Measurements from ENCODE around the gene SCAPER. TPM values are rescaled to one million over a fixed set of nuclear protein-coding genes. Genes with fewer than 3 reads are reported as not detected.

Gene SCAPER
- total and polyA plus RNA-seq, 2 of the 4 experiments (the other 2 are of a cell fraction) = 2.9 to 9.7 TPM

DNA sequence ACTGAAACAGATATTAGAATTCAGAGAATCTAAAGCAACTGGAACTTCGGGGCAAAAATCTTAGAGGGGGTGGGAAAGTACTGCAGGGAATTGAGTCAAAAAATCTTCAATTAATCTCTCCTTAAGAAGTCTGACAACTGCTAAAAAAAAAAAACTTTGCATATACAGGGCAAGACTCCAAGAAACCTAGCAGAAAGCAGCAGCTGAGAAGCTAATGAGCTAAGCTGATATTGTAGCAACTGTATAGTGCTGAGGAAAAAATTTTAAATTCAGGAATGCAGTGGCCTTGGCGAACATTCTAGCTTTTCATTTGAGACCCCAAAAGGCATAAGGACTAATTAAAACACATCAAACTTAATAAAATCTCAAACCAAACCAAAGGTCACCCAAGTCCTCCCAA lies 113.6 kb downstream of the SCAPER start:
- Histone ChIP-seq H3K18ac (ENCODE audit: low read depth, low read length) (no peak overlapping the region), H2BK15ac (ENCODE audit: low read depth, low read length) (no peak overlapping the region), H4K8ac (ENCODE audit: low read depth in 2 of 2, low read length in 2 of 2) (no peak overlapping the region), H3K56ac (ENCODE audit: extremely low read depth, insufficient read depth, low read length) (no peak overlapping the region), H2AFZ (replicated peaks; ENCODE audit: low read length, poor library complexity) (no peak overlapping the region), H3K4ac (ENCODE audit: low read depth, low read length) (no peak overlapping the region), H3K9me1 (ENCODE audit: insufficient read depth, low read length) (no peaks in the 10 kb centered on the region), H3K23ac (ENCODE audit: low read depth, low read length) (no peak overlapping the region), H2BK20ac (ENCODE audit: low read depth, low read length) (no peak overlapping the region), H3K4me3 (ENCODE audit: insufficient read depth, low read depth, low read length) (no peak overlapping the region), H2BK120ac (ENCODE audit: low read depth, low read length) (no peak overlapping the region), H4K5ac (ENCODE audit: low read depth, low read length) (no peak overlapping the region), H4K20me1 (ENCODE audit: insufficient read depth, low read length) (no peaks in the 10 kb centered on the region; the same call in 1 of the 2 replicates), H2AK9ac (replicated peaks; ENCODE audit: low read depth, low read length, poor library complexity) (no peak overlapping the region), H2BK5ac (ENCODE audit: low read depth, low read length, poor library complexity, severe bottlenecking) (no peak overlapping the region), H3K4me1 (ENCODE audit: control insufficient read depth, insufficient read depth, low read length) (no peaks in the 10 kb centered on the region), H3K36me3 (ENCODE audit: control insufficient read depth, insufficient read depth, low read length) (peaks cover 4% of the 10 kb centered on the region; the same call in 1 of the 2 replicates), H3K79me1 (ENCODE audit: low read depth in 1 of 2, low read length in 2 of 2) (no peaks in the 10 kb centered on the region), H3K14ac (replicated peaks; ENCODE audit: low read depth, low read length) (no peak overlapping the region), H3K27ac (ENCODE audit: insufficient read depth, low read length) (no peak overlapping the region), H2AK5ac (ENCODE audit: low read depth, low read length) (no peak overlapping the region), H3K9ac (ENCODE audit: low read depth, low read length) (no peak overlapping the region), H3K4me2 (ENCODE audit: low read depth, low read length) (no peak overlapping the region), H3K27me3 (ENCODE audit: control insufficient read depth, insufficient read depth, low read length) (no peaks in the 10 kb centered on the region), H4K91ac (ENCODE audit: insufficient read depth, low read depth, low read length) (no peak overlapping the region), H3K9me3 (ENCODE audit: control insufficient read depth, insufficient read depth, low read length) (no peaks in the 10 kb centered on the region)
- no TSS peak for BruUV-seq (replicated peaks)
- dilution Hi-C loops (cut with HindIII; ENCODE audit: low sequenced_read_pairs, unreplicated experiment) = no loop called here
- DNase-seq (no peak), ATAC-seq (ENCODE audit: low read depth) (no peak)
- in situ Hi-C loops (cut with MboI; ENCODE audit: low sequenced_read_pairs) = no loop called here
- no peak for TF ChIP-seq RFX5 (IDR thresholded peaks at IDR 0.05; ENCODE audit: low read depth, low read length)
- TF ChIP-seq, protein P1, sequence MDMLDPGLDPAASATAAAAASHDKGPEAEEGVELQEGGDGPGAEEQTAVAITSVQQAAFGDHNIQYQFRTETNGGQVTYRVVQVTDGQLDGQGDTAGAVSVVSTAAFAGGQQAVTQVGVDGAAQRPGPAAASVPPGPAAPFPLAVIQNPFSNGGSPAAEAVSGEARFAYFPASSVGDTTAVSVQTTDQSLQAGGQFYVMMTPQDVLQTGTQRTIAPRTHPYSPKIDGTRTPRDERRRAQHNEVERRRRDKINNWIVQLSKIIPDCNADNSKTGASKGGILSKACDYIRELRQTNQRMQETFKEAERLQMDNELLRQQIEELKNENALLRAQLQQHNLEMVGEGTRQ (IDR thresholded peaks at IDR 0.05; ENCODE audit: low read depth, low read length) = no peak
- TF ChIP-seq CEBPB (IDR thresholded peaks at IDR 0.05; ENCODE audit: low read depth, low read length) = no peak
- TF ChIP-seq BHLHE40 (IDR thresholded peaks at IDR 0.05; ENCODE audit: low read depth, low read length) = no peak
- TF ChIP-seq SMC3 (IDR thresholded peaks at IDR 0.05; ENCODE audit: low read depth, low read length) = no peak
- TF ChIP-seq RCOR1 (IDR thresholded peaks at IDR 0.05; ENCODE audit: insufficient replicate concordance, low read length) = no peak
- TF ChIP-seq RAD21 (IDR thresholded peaks at IDR 0.05; ENCODE audit: low read length) = no peak
- TF ChIP-seq, protein P2, sequence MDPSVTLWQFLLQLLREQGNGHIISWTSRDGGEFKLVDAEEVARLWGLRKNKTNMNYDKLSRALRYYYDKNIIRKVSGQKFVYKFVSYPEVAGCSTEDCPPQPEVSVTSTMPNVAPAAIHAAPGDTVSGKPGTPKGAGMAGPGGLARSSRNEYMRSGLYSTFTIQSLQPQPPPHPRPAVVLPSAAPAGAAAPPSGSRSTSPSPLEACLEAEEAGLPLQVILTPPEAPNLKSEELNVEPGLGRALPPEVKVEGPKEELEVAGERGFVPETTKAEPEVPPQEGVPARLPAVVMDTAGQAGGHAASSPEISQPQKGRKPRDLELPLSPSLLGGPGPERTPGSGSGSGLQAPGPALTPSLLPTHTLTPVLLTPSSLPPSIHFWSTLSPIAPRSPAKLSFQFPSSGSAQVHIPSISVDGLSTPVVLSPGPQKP (IDR thresholded peaks at IDR 0.05; ENCODE audit: borderline replicate concordance, low read depth, low read length) = no peak
- no peak for TF ChIP-seq NFE2L2 (IDR thresholded peaks at IDR 0.05; ENCODE audit: low read depth, low read length)
- TF ChIP-seq, protein P3, sequence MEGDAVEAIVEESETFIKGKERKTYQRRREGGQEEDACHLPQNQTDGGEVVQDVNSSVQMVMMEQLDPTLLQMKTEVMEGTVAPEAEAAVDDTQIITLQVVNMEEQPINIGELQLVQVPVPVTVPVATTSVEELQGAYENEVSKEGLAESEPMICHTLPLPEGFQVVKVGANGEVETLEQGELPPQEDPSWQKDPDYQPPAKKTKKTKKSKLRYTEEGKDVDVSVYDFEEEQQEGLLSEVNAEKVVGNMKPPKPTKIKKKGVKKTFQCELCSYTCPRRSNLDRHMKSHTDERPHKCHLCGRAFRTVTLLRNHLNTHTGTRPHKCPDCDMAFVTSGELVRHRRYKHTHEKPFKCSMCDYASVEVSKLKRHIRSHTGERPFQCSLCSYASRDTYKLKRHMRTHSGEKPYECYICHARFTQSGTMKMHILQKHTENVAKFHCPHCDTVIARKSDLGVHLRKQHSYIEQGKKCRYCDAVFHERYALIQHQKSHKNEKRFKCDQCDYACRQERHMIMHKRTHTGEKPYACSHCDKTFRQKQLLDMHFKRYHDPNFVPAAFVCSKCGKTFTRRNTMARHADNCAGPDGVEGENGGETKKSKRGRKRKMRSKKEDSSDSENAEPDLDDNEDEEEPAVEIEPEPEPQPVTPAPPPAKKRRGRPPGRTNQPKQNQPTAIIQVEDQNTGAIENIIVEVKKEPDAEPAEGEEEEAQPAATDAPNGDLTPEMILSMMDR (conservative IDR thresholded peaks at IDR 0.05; ENCODE audit: low read depth, low read length) = no peak
- TF ChIP-seq MAZ (IDR thresholded peaks at IDR 0.05; ENCODE audit: borderline replicate concordance, low read depth, low read length) = no peak
- no peak for TF ChIP-seq MXI1 (IDR thresholded peaks at IDR 0.05; ENCODE audit: borderline replicate concordance, low read depth, low read length)
- TF ChIP-seq MAFK (IDR thresholded peaks at IDR 0.05; ENCODE audit: low read depth, low read length) = no peak
- TF ChIP-seq FOS (IDR thresholded peaks at IDR 0.05; ENCODE audit: low read depth, low read length) = no peak
- TF ChIP-seq CHD1 (IDR thresholded peaks at IDR 0.05; ENCODE audit: low read depth, low read length) = no peak
- TF ChIP-seq POLR2A (IDR thresholded peaks at IDR 0.05; ENCODE audit: low read depth, low read length) = no peak
- ChIA-PET CTCF (no interaction called here), POLR2A (ENCODE audit: unreplicated experiment) (no interaction called here)
- no CpG with 5 or more reads among the region's 2 CpGs for WGBS, 2 experiments (ENCODE audit: extremely low coverage in 2 of 2, insufficient read length in 1 of 2)
- intact Hi-C loops (cut with micrococcal nuclease) = no loop called here
